D721Med (cell line): ENCODE measurements around the gene RHOT1.

Experiments used
- DNase-seq: peaks from one replicate; pipeline ENCODE4 v3.0.0; 2011; ENCODE audit warnings: low spot score; ENCODE audit not compliant: insufficient read length
- FAIRE-seq: peaks from 2 replicates; lab custom pipeline; 2011; peaks lifted over from hg19 to GRCh38; lab: Jason Lieb, UNC
- CTCF ChIP-seq: IDR thresholded peaks from 2 replicates; pipeline ENCODE4 v1.5.1; 2012; ENCODE audit warnings: mild to moderate bottlenecking, control low read depth; ENCODE audit not compliant: insufficient read depth; ENCODE audit errors: missing control alignments

Gene RHOT1

DNA sequence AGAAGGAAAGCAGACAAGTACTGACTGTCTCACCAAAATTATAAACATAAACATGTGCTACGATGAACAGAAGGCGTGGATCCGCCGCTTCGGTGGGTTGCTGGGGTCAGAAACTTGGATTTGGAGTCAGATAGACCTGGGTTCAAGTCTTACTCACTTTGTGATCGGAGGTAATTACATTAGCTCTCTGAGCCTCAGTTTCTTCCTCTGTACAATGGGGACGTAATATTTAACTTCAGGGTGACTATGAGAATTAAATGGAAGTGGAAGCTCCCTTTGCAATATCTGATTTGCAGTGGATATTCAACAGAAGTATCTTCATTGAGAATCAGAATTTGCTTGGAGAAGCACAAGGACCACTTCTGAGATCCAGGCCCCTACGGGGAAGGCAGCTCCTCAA, 129.5 kb downstream of the RHOT1 start:
- no peak for TF ChIP-seq CTCF
- FAIRE-seq (no peak), DNase-seq (no peak)

DNA sequence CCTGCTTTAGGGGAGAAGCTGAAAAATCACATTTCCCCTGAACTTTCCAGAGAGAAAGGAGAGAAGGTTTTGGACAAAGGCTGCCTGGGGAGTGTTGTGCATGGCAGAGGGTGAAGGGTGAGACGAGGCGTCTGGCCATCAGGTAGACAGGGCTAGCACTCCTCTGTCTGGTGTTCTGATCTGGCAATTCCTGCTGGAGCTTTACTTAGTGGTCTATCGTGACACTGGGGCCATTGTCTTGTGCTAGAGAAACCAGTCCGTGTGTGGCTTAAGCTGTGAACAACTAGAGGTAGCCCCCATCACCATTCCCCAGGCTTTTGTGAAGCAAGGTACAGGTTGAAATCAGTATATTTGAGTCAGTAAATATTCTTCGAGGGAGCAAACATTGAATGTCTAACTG, 131.8 kb downstream of the RHOT1 start:
- FAIRE-seq (no peak), DNase-seq (no peak)
- no peak for TF ChIP-seq CTCF

- FAIRE-seq (no peak), DNase-seq (peak; percentile 10)
- no peak for TF ChIP-seq CTCF
These were observed 132.3 kb downstream of the RHOT1 start for GRCh38 chr17:32274643-32275042.
